Loucy (cell line): Measurements from ENCODE around the gene SYT13.

ENCODE experiments used
- H2AFZ ChIP-seq: fragments of 200-600 bp; sonication (generic); 2 replicates; pipeline ENCODE4 v1.6.0; 2016; ENCODE audit warnings: antibody characterized with exemption, mild to moderate bottlenecking, low read length, moderate library complexity
- H3F3A ChIP-seq: fragments of 200-600 bp; 2 replicates; pipeline ENCODE4 v1.6.0; 2016; ENCODE audit warnings: antibody characterized with exemption, low read depth, mild to moderate bottlenecking
- H3K27me3 ChIP-seq: fragments of 200-600 bp; sonication (generic); 2 replicates; pipeline ENCODE4 v1.6.1; 2014; ENCODE audit warnings: low read length, mild to moderate bottlenecking; ENCODE audit not compliant: insufficient read depth, poor library complexity, severe bottlenecking
- H3K36me3 ChIP-seq: fragments of 200-600 bp; sonication (generic); 2 replicates; pipeline ENCODE4 v1.6.1; 2016; ENCODE audit warnings: low read length; ENCODE audit not compliant: insufficient read depth
- H3K4me1 ChIP-seq: fragments of 200-600 bp; sonication (generic); 2 replicates; pipeline ENCODE4 v1.5.1; 2014; ENCODE audit warnings: low read length, mild to moderate bottlenecking; ENCODE audit not compliant: insufficient read depth, poor library complexity, severe bottlenecking
- H3K4me2 ChIP-seq: fragments of 200-600 bp; sonication (generic); 2 replicates; pipeline ENCODE4 v1.6.0; 2014; ENCODE audit warnings: antibody characterized with exemption, low read length, low read depth, mild to moderate bottlenecking; ENCODE audit not compliant: poor library complexity, severe bottlenecking
- H3K4me3 ChIP-seq: fragments of 200-600 bp; sonication (generic); 2 replicates; pipeline ENCODE4 v1.5.1; 2014; ENCODE audit warnings: low read length, mild to moderate bottlenecking, mixed read lengths; ENCODE audit not compliant: poor library complexity, severe bottlenecking
- H3K79me2 ChIP-seq: fragments of 200-600 bp; sonication (generic); 2 replicates; pipeline ENCODE4 v1.6.1; 2014; ENCODE audit warnings: low read length; ENCODE audit not compliant: insufficient read depth
- H3K9ac ChIP-seq: fragments of 200-600 bp; sonication (generic); 2 replicates; pipeline ENCODE4 v1.6.0; 2014; ENCODE audit warnings: mild to moderate bottlenecking, low read depth, low read length, moderate library complexity; ENCODE audit not compliant: poor library complexity, severe bottlenecking
- H3K9me2 ChIP-seq: fragments of 200-600 bp; sonication (generic); replicated peaks from 2 replicates; pipeline ENCODE4 v1.6.1; 2016; ENCODE audit warnings: low read depth, low read length, mixed read lengths
- H3K9me3 ChIP-seq: fragments of 200-600 bp; sonication (generic); 2 replicates; pipeline ENCODE4 v1.6.1; 2014; ENCODE audit warnings: mild to moderate bottlenecking, antibody characterized with exemption, low read length, low read depth; ENCODE audit not compliant: insufficient read depth
- H4K20me1 ChIP-seq: fragments of 200-600 bp; sonication (generic); 2 replicates; pipeline ENCODE4 v1.6.0; 2014; ENCODE audit warnings: antibody characterized with exemption, low read length, mild to moderate bottlenecking; ENCODE audit not compliant: insufficient read depth, poor library complexity, severe bottlenecking
- CTCF ChIP-seq: fragments of 200-600 bp; sonication (generic); conservative IDR thresholded peaks from 2 replicates; pipeline ENCODE4 v1.5.1; 2014; ENCODE audit warnings: mild to moderate bottlenecking, antibody characterized with exemption, low read length
- EZH2phosphoT487 ChIP-seq: fragments of 200-600 bp; IDR thresholded peaks from 2 replicates; pipeline ENCODE4 v1.6.1; 2018; ENCODE audit warnings: antibody characterized with exemption, mild to moderate bottlenecking, moderate library complexity, borderline replicate concordance

The SYT13 gene

DNA sequence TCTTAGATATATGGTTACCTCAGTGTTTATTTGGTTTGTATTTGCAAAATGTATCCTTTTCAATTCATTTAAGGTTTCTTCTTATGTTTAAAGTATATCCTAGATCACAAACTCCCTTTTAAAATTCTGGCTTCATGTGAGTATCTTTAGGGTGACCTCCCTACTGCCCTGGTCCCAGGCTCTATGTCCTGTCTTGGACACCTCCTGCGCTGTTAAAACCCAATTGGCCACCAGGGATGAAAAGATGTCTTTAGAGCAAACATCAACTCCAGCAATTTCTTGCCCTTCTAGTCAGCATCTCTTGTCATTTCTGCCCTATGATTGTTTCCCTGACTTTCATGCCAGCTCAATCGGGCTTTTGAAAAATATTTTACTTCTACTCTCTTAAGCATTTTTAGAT lies 28.8 kb upstream of the SYT13 start:
- Histone ChIP-seq H3F3A (no peaks in the 10 kb centered on the region), H3K36me3 (no peaks in the 10 kb centered on the region), H3K27me3 (no peaks in the 10 kb centered on the region), H3K4me3 (no peak overlapping the region), H3K4me2 (no peak overlapping the region), H3K9me2 (no peaks in the 10 kb centered on the region), H4K20me1 (no peaks in the 10 kb centered on the region), H3K9me3 (no peaks in the 10 kb centered on the region), H3K4me1 (no peaks in the 10 kb centered on the region), H3K9ac (no peak overlapping the region), H2AFZ (no peak overlapping the region), H3K79me2 (no peaks in the 10 kb centered on the region)
- TF ChIP-seq EZH2phosphoT487 (no peak), CTCF (no peak; the same call in 1 of the 2 replicates)

DNA sequence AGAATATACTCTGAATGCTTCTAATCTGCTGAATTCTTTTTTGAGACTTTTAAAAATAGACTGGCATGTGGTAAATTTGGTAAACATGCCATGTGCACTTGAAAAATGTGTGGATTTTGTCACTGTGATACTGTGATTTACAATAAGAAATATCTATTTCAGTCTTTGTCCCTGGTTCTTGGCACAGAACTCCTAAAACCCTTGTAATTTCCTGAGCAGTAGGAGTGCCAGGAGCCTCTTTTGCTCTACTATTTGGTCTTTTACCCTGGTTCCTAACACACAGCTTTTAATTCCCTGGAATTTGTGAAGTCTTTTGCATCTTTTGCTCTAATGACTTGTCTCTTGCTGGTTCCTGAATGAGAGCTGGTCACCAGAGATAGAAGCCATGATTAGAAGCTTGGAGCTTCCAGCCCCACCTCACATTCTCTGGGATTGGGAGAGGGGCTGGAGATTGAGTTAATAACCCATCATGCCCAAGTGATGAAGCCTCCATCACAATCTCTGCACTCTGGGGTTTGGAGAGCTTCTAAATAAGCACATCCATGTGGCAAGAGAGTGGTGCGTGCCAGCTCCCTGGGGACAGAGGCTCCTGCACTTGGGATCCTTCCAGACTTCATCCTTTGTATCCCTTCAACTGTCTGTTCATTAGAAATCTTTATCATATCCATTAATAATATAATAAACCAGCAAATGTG lies 27.2 kb upstream of the SYT13 start:
- Histone ChIP-seq H3K9me2 (no peaks in the 10 kb centered on the region), H3K79me2 (no peaks in the 10 kb centered on the region), H3K27me3 (no peaks in the 10 kb centered on the region), H3K4me3 (no peak overlapping the region), H2AFZ (no peak overlapping the region), H3K4me1 (no peaks in the 10 kb centered on the region), H3K9ac (no peak overlapping the region), H3K36me3 (no peaks in the 10 kb centered on the region), H3F3A (no peaks in the 10 kb centered on the region), H3K4me2 (no peak overlapping the region), H4K20me1 (no peaks in the 10 kb centered on the region), H3K9me3 (no peaks in the 10 kb centered on the region)
- TF ChIP-seq CTCF (no peak), EZH2phosphoT487 (no peak)

- no peaks in the 10 kb centered on the region for H3K9me3 ChIP-seq
- H3K27me3 ChIP-seq: no peaks in the 10 kb centered on the region
- no peaks in the 10 kb centered on the region for H3K79me2 ChIP-seq
- no peaks in the 10 kb centered on the region for H4K20me1 ChIP-seq
- no peak for TF ChIP-seq CTCF
- no peak for TF ChIP-seq EZH2phosphoT487
- no peaks in the 10 kb centered on the region for H3K9me2 ChIP-seq
- no peak overlapping the region for H3K4me3 ChIP-seq
- H3K9ac ChIP-seq: no peak overlapping the region
- no peaks in the 10 kb centered on the region for H3K36me3 ChIP-seq
- H3F3A ChIP-seq: no peaks in the 10 kb centered on the region
- peaks cover 37% of the 10 kb centered on the region for H3K4me1 ChIP-seq
- H2AFZ ChIP-seq: peak overlapping the region; percentile 29; the same call in 1 of the 2 replicates
- peak overlapping the region; percentile 33 for H3K4me2 ChIP-seq
Measured at GRCh38 chr11:45305874-45306623, 19.9 kb upstream of the SYT13 start.
